ENCODE results near the gene BAIAP3. TPM values are rescaled to one million over a fixed set of nuclear protein-coding genes. Genes with fewer than 3 reads are reported as not detected.

Gene BAIAP3
- total RNA-seq, 6 experiments from 2014 or later, result 5.4 to 7.6 (median 5.8) TPM

DNA sequence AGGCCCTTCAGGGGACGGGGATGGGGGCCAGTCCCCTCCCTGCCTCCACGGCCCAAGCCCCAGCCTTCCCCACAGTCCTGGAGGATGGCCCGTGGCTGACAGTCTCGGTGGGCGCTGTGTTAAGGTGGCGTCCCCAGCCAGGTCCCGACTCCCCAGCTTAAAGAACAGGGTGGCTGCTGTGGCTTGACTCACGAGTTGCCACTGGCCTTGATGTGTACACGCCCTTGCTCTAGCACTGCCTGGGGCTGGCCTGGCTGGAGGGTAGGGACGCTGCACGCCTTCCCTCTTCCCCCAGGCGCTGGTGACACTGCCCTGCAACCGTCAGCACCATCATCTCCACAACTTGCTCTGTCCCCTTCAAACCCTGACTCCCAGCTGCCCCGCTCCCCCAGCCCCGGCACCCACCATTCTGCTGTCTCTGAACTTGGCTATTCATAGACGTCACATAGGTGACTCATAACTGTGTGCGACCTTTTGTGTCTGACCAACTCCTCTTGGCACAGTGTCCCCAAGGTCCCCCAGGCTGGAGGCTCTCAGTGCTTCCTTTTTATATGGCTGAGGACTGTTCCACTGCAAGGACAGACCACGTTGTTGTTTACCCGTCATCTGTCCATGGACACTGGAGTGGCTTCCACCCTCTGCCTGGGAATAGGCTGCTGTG lies 24.6 kb downstream of the BAIAP3 start:
- H3K4me3 ChIP-seq, result no peak overlapping the region
- TF ChIP-seq POLR2A (IDR thresholded peaks at IDR 0.05), result no peak
- TF ChIP-seq, protein P1, sequence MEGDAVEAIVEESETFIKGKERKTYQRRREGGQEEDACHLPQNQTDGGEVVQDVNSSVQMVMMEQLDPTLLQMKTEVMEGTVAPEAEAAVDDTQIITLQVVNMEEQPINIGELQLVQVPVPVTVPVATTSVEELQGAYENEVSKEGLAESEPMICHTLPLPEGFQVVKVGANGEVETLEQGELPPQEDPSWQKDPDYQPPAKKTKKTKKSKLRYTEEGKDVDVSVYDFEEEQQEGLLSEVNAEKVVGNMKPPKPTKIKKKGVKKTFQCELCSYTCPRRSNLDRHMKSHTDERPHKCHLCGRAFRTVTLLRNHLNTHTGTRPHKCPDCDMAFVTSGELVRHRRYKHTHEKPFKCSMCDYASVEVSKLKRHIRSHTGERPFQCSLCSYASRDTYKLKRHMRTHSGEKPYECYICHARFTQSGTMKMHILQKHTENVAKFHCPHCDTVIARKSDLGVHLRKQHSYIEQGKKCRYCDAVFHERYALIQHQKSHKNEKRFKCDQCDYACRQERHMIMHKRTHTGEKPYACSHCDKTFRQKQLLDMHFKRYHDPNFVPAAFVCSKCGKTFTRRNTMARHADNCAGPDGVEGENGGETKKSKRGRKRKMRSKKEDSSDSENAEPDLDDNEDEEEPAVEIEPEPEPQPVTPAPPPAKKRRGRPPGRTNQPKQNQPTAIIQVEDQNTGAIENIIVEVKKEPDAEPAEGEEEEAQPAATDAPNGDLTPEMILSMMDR (IDR thresholded peaks at IDR 0.05), result no peak
- no peaks in the 10 kb centered on the region for H3K27me3 ChIP-seq
- WGBS (ENCODE audit: insufficient coverage, low coverage, low lambda C conversion rate, missing lambda C conversion rate), result 50% methylated on average over 1 of the region's 19 CpGs
- intact Hi-C loops (cut with DNase I), result no loop called here
- ATAC-seq (peak in 2 of 4 donors; percentile 16 to 24), DNase-seq (no peak)
- H3K27ac ChIP-seq, result no peak overlapping the region
- H3K4me1 ChIP-seq, result peaks cover 0 to 7% (median 3%) of the 10 kb centered on the region in 4 donors
- no peaks in the 10 kb centered on the region for H3K9me3 ChIP-seq
- H3K36me3 ChIP-seq, result peaks cover 0 to 27% (median 5%) of the 10 kb centered on the region in 4 donors

DNA sequence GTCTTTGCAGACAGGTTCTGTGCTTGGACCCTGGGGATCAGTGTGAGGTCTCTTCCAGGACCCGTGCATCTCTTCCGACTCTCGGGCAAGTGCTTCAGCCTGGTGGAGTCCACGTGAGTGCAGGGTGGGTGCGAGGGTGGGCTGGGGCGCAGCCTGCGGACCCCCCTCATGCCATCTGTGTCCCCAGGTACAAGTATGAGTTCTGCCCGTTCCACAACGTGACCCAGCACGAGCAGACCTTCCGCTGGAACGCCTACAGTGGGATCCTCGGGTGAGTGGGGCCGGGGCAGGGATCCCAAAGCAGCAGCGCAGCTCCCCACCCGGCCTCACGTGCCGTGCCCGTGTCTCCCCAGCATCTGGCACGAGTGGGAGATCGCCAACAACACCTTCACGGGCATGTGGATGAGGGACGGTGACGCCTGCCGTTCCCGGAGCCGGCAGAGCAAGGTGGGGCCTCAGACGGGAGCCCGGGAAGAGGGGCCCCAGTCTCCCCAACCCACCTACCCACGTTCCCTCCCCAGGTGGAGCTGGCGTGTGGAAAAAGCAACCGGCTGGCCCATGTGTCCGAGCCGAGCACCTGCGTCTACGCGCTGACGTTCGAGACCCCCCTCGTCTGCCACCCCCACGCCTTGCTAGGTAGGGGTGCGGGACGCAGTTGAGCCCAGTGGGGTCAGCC lies 28.4 kb downstream of the BAIAP3 start:
- H3K9me3 ChIP-seq, result no peaks in the 10 kb centered on the region
- H3K27ac ChIP-seq, result no peak overlapping the region
- no peak for ATAC-seq
- 100% methylated on average over 1 of the region's 43 CpGs for WGBS (ENCODE audit: insufficient coverage, low coverage, low lambda C conversion rate, missing lambda C conversion rate)
- no peaks in the 10 kb centered on the region for H3K4me1 ChIP-seq
- intact Hi-C loops (cut with DNase I), result no loop called here
- no peak for TF ChIP-seq POLR2A (IDR thresholded peaks at IDR 0.05)
- TF ChIP-seq, protein P1 (IDR thresholded peaks at IDR 0.05), result no peak
- H3K36me3 ChIP-seq, result peaks cover 0 to 59% (median 16%) of the 10 kb centered on the region in 4 donors
- no peaks in the 10 kb centered on the region for H3K27me3 ChIP-seq
- DNase-seq, result peak in 2 of 3 donors; percentile 18 to 43
- no peak overlapping the region for H3K4me3 ChIP-seq

DNA sequence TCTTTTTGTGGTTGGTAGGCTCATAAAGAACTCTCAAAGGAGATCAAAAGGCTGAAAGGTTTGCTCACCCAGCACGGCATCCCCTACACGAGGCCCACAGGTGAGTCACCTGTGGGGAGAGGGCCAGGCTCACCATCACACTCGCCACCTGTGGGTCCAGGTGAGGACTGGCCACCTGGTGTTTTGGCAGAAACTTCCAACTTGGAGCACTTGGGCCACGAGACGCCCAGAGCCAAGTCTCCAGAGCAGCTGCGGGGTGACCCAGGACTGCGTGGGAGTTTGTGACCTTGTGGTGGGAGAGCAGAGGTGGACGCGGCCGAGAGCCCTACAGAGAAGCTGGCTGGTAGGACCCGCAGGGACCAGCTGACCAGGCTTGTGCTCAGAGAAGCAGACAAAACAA lies 29.4 kb downstream of the BAIAP3 start:
- ATAC-seq (no peak), DNase-seq (peak in 2 of 3 donors; percentile 17 to 37)
- H3K27me3 ChIP-seq, result no peaks in the 10 kb centered on the region
- no peak overlapping the region for H3K4me3 ChIP-seq
- intact Hi-C loops (cut with DNase I), result no loop called here
- no peak overlapping the region for H3K27ac ChIP-seq
- H3K4me1 ChIP-seq, result no peaks in the 10 kb centered on the region
- TF ChIP-seq POLR2A (IDR thresholded peaks at IDR 0.05), result no peak
- TF ChIP-seq, protein P1 (IDR thresholded peaks at IDR 0.05), result no peak
- no peaks in the 10 kb centered on the region for H3K9me3 ChIP-seq
- peaks cover 0 to 61% (median 16%) of the 10 kb centered on the region in 4 donors for H3K36me3 ChIP-seq
- WGBS (ENCODE audit: insufficient coverage, low coverage, low lambda C conversion rate, missing lambda C conversion rate), result 68% methylated on average over 8 of the region's 11 CpGs

DNA sequence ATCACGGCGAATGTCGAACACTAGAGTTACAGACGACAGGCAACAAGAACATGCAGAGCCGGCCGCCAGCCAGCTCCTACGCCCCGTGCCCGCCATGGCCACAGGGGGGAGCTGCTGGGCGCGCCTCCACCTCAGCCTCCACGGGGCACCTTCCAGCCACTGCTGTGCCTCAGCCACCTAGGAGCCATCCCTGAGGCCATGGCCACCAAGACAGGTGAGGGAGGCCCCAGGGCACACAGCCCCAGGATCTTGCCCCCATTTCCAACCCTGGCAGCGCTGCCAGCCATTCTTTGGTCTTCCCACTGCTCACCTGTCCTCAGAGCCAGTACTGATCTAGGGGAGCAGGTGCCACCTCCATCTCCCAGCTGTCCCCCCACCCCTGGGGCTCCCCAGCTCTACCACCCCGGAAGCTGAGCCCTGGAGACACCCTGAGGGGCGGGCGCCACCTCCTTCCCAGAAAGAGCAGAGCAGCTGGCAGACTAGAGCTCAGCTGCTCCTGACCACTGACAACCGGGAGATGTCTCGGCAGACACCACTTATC lies 30.1 kb downstream of the BAIAP3 start:
- peaks cover 0 to 61% (median 16%) of the 10 kb centered on the region in 4 donors for H3K36me3 ChIP-seq
- H3K27ac ChIP-seq, result no peak overlapping the region
- DNase-seq (peak; percentile 70 to 78 (median 73)), ATAC-seq (peak; percentile 85 to 95 (median 93))
- intact Hi-C loops (cut with DNase I), result no loop called here
- H3K4me1 ChIP-seq, result no peaks in the 10 kb centered on the region
- H3K27me3 ChIP-seq, result no peaks in the 10 kb centered on the region
- 49% methylated on average over 11 of the region's 18 CpGs for WGBS (ENCODE audit: insufficient coverage, low coverage, low lambda C conversion rate, missing lambda C conversion rate)
- no peak overlapping the region for H3K4me3 ChIP-seq
- TF ChIP-seq, protein P1 (IDR thresholded peaks at IDR 0.05), result peak; percentile 66 to 89 (median 84)
- TF ChIP-seq POLR2A (IDR thresholded peaks at IDR 0.05), result no peak
- H3K9me3 ChIP-seq, result no peaks in the 10 kb centered on the region

Data from right lobe of liver (tissue), 6 donors.